GM18511 (cell line): Measurements from ENCODE around the gene LECT2.

Experiments
- ATAC-seq: cut with Tn5 transposase; IDR thresholded peaks from one replicate; pipeline ENCODE4 v1.9.1; 2021; ENCODE audit warnings: mild to moderate bottlenecking, moderate library complexity; ENCODE audit not compliant: unreplicated experiment

The LECT2 gene

GRCh38 chr5:135954899-135955298 is at the start of gene LECT2:
Gene LECT2, minus strand, starts transcription at chr5:135954983. Its CDS starts 150 bp downstream, at chr5:135954833.
- ATAC-seq: no peak

GRCh38 chr5:136004436-136004835 is 49.7 kb upstream of the LECT2 start:
- no peak for ATAC-seq

- ATAC-seq: no peak
These were observed 46.7 kb upstream of the LECT2 start for GRCh38 chr5:136001466-136001981.

- ATAC-seq: no peak
These were observed 46.1 kb upstream of the LECT2 start for GRCh38 chr5:136000932-136001331.

GRCh38 chr5:136000147-136000546 is 45.4 kb upstream of the LECT2 start:
- ATAC-seq: no peak

- no peak for ATAC-seq
These were observed 44.8 kb upstream of the LECT2 start for GRCh38 chr5:135999406-136000139.

- ATAC-seq: no peak
These were observed 44.1 kb upstream of the LECT2 start for GRCh38 chr5:135998889-135999288.

- ATAC-seq: no peak
These were observed 43.0 kb upstream of the LECT2 start for GRCh38 chr5:135997673-135998335.

GRCh38 chr5:135996611-135997010 is 41.8 kb upstream of the LECT2 start:
- no peak for ATAC-seq

GRCh38 chr5:135995976-135996375 is 41.2 kb upstream of the LECT2 start:
- no peak for ATAC-seq

- no peak for ATAC-seq
These were observed 39.3 kb upstream of the LECT2 start for GRCh38 chr5:135993880-135994636.

- no peak for ATAC-seq
These were observed 38.6 kb upstream of the LECT2 start for GRCh38 chr5:135993335-135993879.

GRCh38 chr5:135991429-135991828 is 36.6 kb upstream of the LECT2 start:
- no peak for ATAC-seq

- ATAC-seq: no peak
These were observed 35.9 kb upstream of the LECT2 start for GRCh38 chr5:135990528-135991255.

GRCh38 chr5:135989686-135990085 is 34.9 kb upstream of the LECT2 start:
- no peak for ATAC-seq

- ATAC-seq: no peak
These were observed 33.8 kb upstream of the LECT2 start for GRCh38 chr5:135988546-135988945.

- ATAC-seq: no peak
These were observed 32.2 kb upstream of the LECT2 start for GRCh38 chr5:135986891-135987401.

GRCh38 chr5:135986401-135986800 is 31.6 kb upstream of the LECT2 start:
- no peak for ATAC-seq

GRCh38 chr5:135985951-135986350 is 31.2 kb upstream of the LECT2 start:
- ATAC-seq: no peak

- no peak for ATAC-seq
These were observed 25.8 kb upstream of the LECT2 start for GRCh38 chr5:135980620-135981019.
